Measurements from ENCODE around the gene DNAJC22.
"Not testable (repeated sequence)": the region's sequence is repeated elsewhere in the genome, so short reads cannot be mapped to it uniquely, and the experiment has no call there.

Gene DNAJC22

GRCh38 chr12:49375406-49375805 lies 28.7 kb downstream of the DNAJC22 start:
- DNase-seq, result no peak

GRCh38 chr12:49377386-49377785 lies 30.7 kb downstream of the DNAJC22 start:
- no peak for DNase-seq

GRCh38 chr12:49380184-49380583 lies 33.5 kb downstream of the DNAJC22 start:
- not testable (repeated sequence) for DNase-seq

- no peak for DNase-seq
Observed at GRCh38 chr12:49388682-49389386, 42.1 kb downstream of the DNAJC22 start.

GRCh38 chr12:49389387-49389703 lies 42.7 kb downstream of the DNAJC22 start:
- DNase-seq, result no peak

- no peak for DNase-seq
Observed at GRCh38 chr12:49397000-49397399, 50.3 kb downstream of the DNAJC22 start.

- DNase-seq, result no peak
Observed at GRCh38 chr12:49400304-49400703, 53.6 kb downstream of the DNAJC22 start.

Measured in GF-D8 (cell line).